IMR-90 (cell line): ENCODE results near the gene TMEM72. TPM values are rescaled to one million over a fixed set of nuclear protein-coding genes. Genes with fewer than 3 reads are reported as not detected.

Experiments
- ATAC-seq: fragments of 200-7000 bp; cut with Tn5 transposase; 2 replicates; pipeline ENCODE4 v1.9.1; 2020; ENCODE audit warnings: low read depth, mild to moderate bottlenecking, moderate library complexity
- BruUV-seq: library from RNA; stranded (reverse); fragments of 400-500 nt; replicated peaks from 2 replicates; lab custom pipeline; 2021; lab: Mats Ljungman, UMichigan
- CTCF ChIA-PET: fragments of 300-600 bp; formaldehyde crosslinking; extraction: SDS; loops from one replicate; lab custom pipeline; 2021; ENCODE audit warnings: antibody characterized with exemption; lab: Yijun Ruan, JAX
- POLR2A ChIA-PET: fragments of 300-600 bp; sonication (Branson Sonifier 250); formaldehyde crosslinking; loops from one replicate; lab custom pipeline; 2022; ENCODE audit warnings: antibody characterized with exemption; ENCODE audit not compliant: unreplicated experiment; lab: Charles Lee
- DNase-seq: peaks from one replicate; pipeline ENCODE4 v3.0.0; 2013
- H2AFZ ChIP-seq: replicated peaks from 2 replicates; pipeline ENCODE3; 2013; ENCODE audit warnings: low read length, mild to moderate bottlenecking; ENCODE audit not compliant: poor library complexity
- H2AK5ac ChIP-seq: 2 replicates; pipeline ENCODE4 v1.6.1; 2013; ENCODE audit warnings: low read depth, low read length, inconsistent platforms
- H2AK9ac ChIP-seq: replicated peaks from 2 replicates; pipeline ENCODE3; 2013; ENCODE audit warnings: mild to moderate bottlenecking, low read depth, low read length, moderate library complexity; ENCODE audit not compliant: poor library complexity
- H2BK120ac ChIP-seq: 2 replicates; pipeline ENCODE4 v1.6.1; 2013; ENCODE audit warnings: low read depth, low read length, inconsistent platforms
- H2BK15ac ChIP-seq: 3 replicates; pipeline ENCODE4 v1.6.1; 2013; ENCODE audit warnings: low read depth, low read length, inconsistent platforms
- H2BK20ac ChIP-seq: 2 replicates; pipeline ENCODE4 v1.6.1; 2013; ENCODE audit warnings: low read depth, mild to moderate bottlenecking, inconsistent platforms, low read length, moderate library complexity
- H2BK5ac ChIP-seq: 2 replicates; pipeline ENCODE4 v1.6.1; 2013; ENCODE audit warnings: mild to moderate bottlenecking, low read depth, low read length, inconsistent platforms; ENCODE audit not compliant: poor library complexity, severe bottlenecking
- H3K14ac ChIP-seq: replicated peaks from 2 replicates; pipeline ENCODE4 v1.6.1; 2013; ENCODE audit warnings: low read depth, low read length, inconsistent platforms
- H3K18ac ChIP-seq: 2 replicates; pipeline ENCODE4 v1.6.1; 2013; ENCODE audit warnings: low read depth, low read length, control low read depth
- H3K23ac ChIP-seq: 2 replicates; pipeline ENCODE4 v1.6.1; 2013; ENCODE audit warnings: low read depth, low read length, inconsistent platforms
- H3K27ac ChIP-seq: 2 replicates; pipeline ENCODE4 v1.5.1; 2013; ENCODE audit warnings: mild to moderate bottlenecking, control low read depth, low read length; ENCODE audit not compliant: insufficient read depth
- H3K27me3 ChIP-seq: 2 replicates; pipeline ENCODE4 v1.6.1; 2013; ENCODE audit warnings: low read length; ENCODE audit not compliant: control insufficient read depth, insufficient read depth
- H3K36me3 ChIP-seq: 2 replicates; pipeline ENCODE4 v1.6.1; 2013; ENCODE audit warnings: low read length, mixed read lengths; ENCODE audit not compliant: control insufficient read depth, insufficient read depth
- H3K4ac ChIP-seq: 2 replicates; pipeline ENCODE4 v1.6.1; 2013; ENCODE audit warnings: low read depth, low read length, inconsistent platforms
- H3K4me1 ChIP-seq: 2 replicates; pipeline ENCODE4 v1.6.1; 2013; ENCODE audit warnings: low read length, mixed read lengths; ENCODE audit not compliant: control insufficient read depth, insufficient read depth
- H3K4me2 ChIP-seq: 2 replicates; pipeline ENCODE4 v1.6.1; 2013; ENCODE audit warnings: low read depth, mild to moderate bottlenecking, control low read depth, low read length, moderate library complexity
- H3K4me3 ChIP-seq: 2 replicates; pipeline ENCODE4 v1.5.1; 2013; ENCODE audit warnings: low read depth, mild to moderate bottlenecking, control low read depth, low read length, moderate library complexity; ENCODE audit not compliant: insufficient read depth
- H3K56ac ChIP-seq: 2 replicates; pipeline ENCODE4 v1.6.1; 2013; ENCODE audit warnings: low read length, inconsistent platforms; ENCODE audit not compliant: insufficient read depth; ENCODE audit errors: extremely low read depth
- H3K79me1 ChIP-seq, 2 experiments: 2 replicates each; pipeline ENCODE4 v1.6.1; 2013; ENCODE audit warnings: low read length in 2 of 2, inconsistent platforms in 1 of 2, low read depth in 1 of 2
- H3K9ac ChIP-seq: 2 replicates; pipeline ENCODE4 v1.6.1; 2013; ENCODE audit warnings: low read depth, low read length, control low read depth
- H3K9me1 ChIP-seq: 2 replicates; pipeline ENCODE4 v1.6.1; 2013; ENCODE audit warnings: low read length, inconsistent platforms; ENCODE audit not compliant: insufficient read depth
- H3K9me3 ChIP-seq: 2 replicates; pipeline ENCODE4 v1.6.1; 2013; ENCODE audit warnings: low read length; ENCODE audit not compliant: control insufficient read depth, insufficient read depth
- H4K20me1 ChIP-seq: 2 replicates; pipeline ENCODE4 v1.6.1; 2013; ENCODE audit warnings: low read length, inconsistent platforms; ENCODE audit not compliant: insufficient read depth
- H4K5ac ChIP-seq: 2 replicates; pipeline ENCODE4 v1.6.1; 2013; ENCODE audit warnings: mild to moderate bottlenecking, low read depth, low read length, control low read depth
- H4K8ac ChIP-seq, 2 experiments: 2 replicates each; pipeline ENCODE4 v1.6.1; 2013; ENCODE audit warnings: low read depth in 2 of 2, low read length in 2 of 2, control low read depth in 1 of 2, inconsistent platforms in 1 of 2
- H4K91ac ChIP-seq: 2 replicates; pipeline ENCODE4 v1.6.1; 2013; ENCODE audit warnings: low read depth, low read length, inconsistent platforms; ENCODE audit not compliant: insufficient read depth
- CEBPB ChIP-seq: IDR thresholded peaks from 2 replicates; pipeline ENCODE4 v1.6.1; 2012; ENCODE audit warnings: low read depth, low read length, improper control_type of control experiment
- CHD1 ChIP-seq: IDR thresholded peaks from 2 replicates; pipeline ENCODE4 v1.6.1; 2012; ENCODE audit warnings: low read depth, low read length, improper control_type of control experiment
- FOS ChIP-seq: fragments of 150-350 bp; IDR thresholded peaks from 2 replicates; pipeline ENCODE4 v1.6.1; 2016; ENCODE audit warnings: low read depth, low read length
- MAZ ChIP-seq: IDR thresholded peaks from 2 replicates; pipeline ENCODE4 v1.6.1; 2012; ENCODE audit warnings: low read depth, mild to moderate bottlenecking, low read length, improper control_type of control experiment, moderate library complexity, borderline replicate concordance
- MXI1 ChIP-seq: IDR thresholded peaks from 2 replicates; pipeline ENCODE4 v1.6.1; 2012; ENCODE audit warnings: low read depth, mild to moderate bottlenecking, low read length, moderate library complexity, borderline replicate concordance
- NFE2L2 ChIP-seq: fragments of 150-350 bp; IDR thresholded peaks from 2 replicates; pipeline ENCODE4 v1.6.1; 2016; ENCODE audit warnings: low read depth, mild to moderate bottlenecking, low read length
- POLR2A ChIP-seq: IDR thresholded peaks from 2 replicates; pipeline ENCODE4 v1.6.1; 2012; ENCODE audit warnings: mild to moderate bottlenecking, low read depth, low read length
- RAD21 ChIP-seq: IDR thresholded peaks from 2 replicates; pipeline ENCODE4 v1.6.1; 2012; ENCODE audit warnings: low read length, improper control_type of control experiment
- RCOR1 ChIP-seq: IDR thresholded peaks from 2 replicates; pipeline ENCODE4 v1.6.1; 2012; ENCODE audit warnings: mild to moderate bottlenecking, low read length, improper control_type of control experiment; ENCODE audit not compliant: insufficient replicate concordance
- RFX5 ChIP-seq: IDR thresholded peaks from 2 replicates; pipeline ENCODE4 v1.8.0; 2012; ENCODE audit warnings: low read depth, mild to moderate bottlenecking, low read length, moderate library complexity
- SMC3 ChIP-seq: fragments of 150-350 bp; IDR thresholded peaks from 2 replicates; pipeline ENCODE4 v1.6.1; 2016; ENCODE audit warnings: low read depth, mild to moderate bottlenecking, antibody characterized with exemption, low read length, moderate library complexity
- WGBS, 2 experiments: methylation state at CpG; one replicate each; pipeline versions ENCODE4 v1.1.5 to v1.1.7; 2013; ENCODE audit warnings: missing lambda C conversion rate in 2 of 2; ENCODE audit not compliant: insufficient read length in 1 of 2; ENCODE audit errors: extremely low coverage in 2 of 2; 5-methylcytosine and 5-hydroxymethylcytosine counted together
- dilution Hi-C: fragments of 300-500 bp; cut with HindIII; formaldehyde crosslinking; loops from one replicate; pipeline ENCODE4 v1.14.3; 2018; ENCODE audit warnings: low sequenced_read_pairs; ENCODE audit not compliant: unreplicated experiment
- in situ Hi-C: fragments of 300-500 bp; cut with MboI; formaldehyde crosslinking; loops from 3 replicates; pipeline ENCODE4 v1.14.3; 2019; ENCODE audit warnings: low sequenced_read_pairs, inconsistent platforms, mixed read lengths
- intact Hi-C: fragments of 100-400 bp; cut with micrococcal nuclease; formaldehyde crosslinking; loops from 2 replicates; pipeline ENCODE4 v1.10.0; 2022
- polyA plus RNA-seq, 3 experiments: library from polyadenylated mRNA; depleted of rRNA; stranded (reverse); fragments of >200 nt; gene quantifications; 2 replicates each; pipeline ENCODE4 v1.2.3, GENCODE V29; 2012; ENCODE audit warnings: low replicate concordance in 1 of 3
- total RNA-seq: library from RNA; depleted of rRNA; stranded (reverse); fragments of >200 nt; gene quantifications from 2 replicates; pipeline ENCODE4 v1.2.3, GENCODE V29; 2012
- TF ChIP-seq, protein P1 (sequence below): fragments of 150-350 bp; IDR thresholded peaks from 2 replicates; pipeline ENCODE4 v1.6.1; 2017; ENCODE audit warnings: mild to moderate bottlenecking, antibody characterized with exemption, low read length, low read depth
- TF ChIP-seq, protein P2 (sequence below): fragments of 150-350 bp; IDR thresholded peaks from 2 replicates; pipeline ENCODE4 v1.6.1; 2016; ENCODE audit warnings: low read depth, mild to moderate bottlenecking, low read length, moderate library complexity, borderline replicate concordance
- TF ChIP-seq, protein P3 (sequence below): conservative IDR thresholded peaks from 2 replicates; pipeline ENCODE4 v1.5.1; 2012; ENCODE audit warnings: mild to moderate bottlenecking, low read depth, low read length, improper control_type of control experiment

The TMEM72 gene
- total and polyA plus RNA-seq, 2 of the 4 experiments (the other 2 are of a cell fraction), result not detected

DNA sequence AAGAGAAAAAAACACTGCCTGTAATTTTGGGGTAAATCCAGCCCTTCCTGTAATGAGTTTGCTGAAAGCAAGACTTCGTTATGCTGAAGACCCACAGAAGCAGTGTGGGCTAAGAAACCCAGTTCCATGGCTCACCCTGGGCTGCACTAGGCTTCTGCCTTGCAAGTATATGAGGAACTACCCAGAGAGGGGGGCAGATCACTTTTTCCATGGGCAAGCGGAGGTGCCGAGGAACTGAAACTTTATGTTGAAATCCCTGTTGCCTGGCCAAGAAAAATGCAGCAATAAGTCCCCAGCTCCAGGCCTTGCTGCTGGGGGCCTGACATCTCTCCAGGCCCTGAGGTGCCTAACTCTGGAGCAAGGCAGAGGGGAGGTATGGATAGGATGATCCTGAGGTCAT lies 57.0 kb downstream of the TMEM72 start:
- Histone ChIP-seq H3K9ac (no peak overlapping the region), H3K27me3 (no peaks in the 10 kb centered on the region), H3K9me3 (no peaks in the 10 kb centered on the region), H4K5ac (peak overlapping the region; percentile 46; the same call in 1 of the 2 replicates), H2BK15ac (no peak overlapping the region), H3K56ac (no peak overlapping the region), H3K18ac (peak overlapping the region; percentile 43; the same call in 1 of the 2 replicates), H3K23ac (peak overlapping the region; percentile 50; the same call in 1 of the 2 replicates), H3K14ac (peak overlapping the region; percentile 78), H2BK20ac (no peak overlapping the region), H4K8ac (0 out of 4 replicates have a peak overlapping the region, but pooled peaks of 1 of the 2 experiments have one; percentile 58), H2AK9ac (no peak overlapping the region), H4K20me1 (no peaks in the 10 kb centered on the region), H3K36me3 (peaks cover 10% of the 10 kb centered on the region; the same call in 1 of the 2 replicates), H3K4me2 (no peak overlapping the region; the same call in 1 of the 2 replicates), H3K79me1 (peaks cover 0 to 12% of the 10 kb centered on the region in 2 experiments; a peak in 1 of 4 replicates), H3K4me3 (no peak overlapping the region), H4K91ac (peak overlapping the region; percentile 34), H2AFZ (peak overlapping the region; percentile 52), H3K4ac (0 out of 2 replicates have a peak overlapping the region, but pooled peaks have one; percentile 58), H2BK120ac (peak overlapping the region; percentile 69), H3K4me1 (peaks cover 32% of the 10 kb centered on the region), H2AK5ac (peak overlapping the region; percentile 49; the same call in 1 of the 2 replicates), H3K9me1 (peaks cover 11% of the 10 kb centered on the region), H2BK5ac (no peak overlapping the region), H3K27ac (peak overlapping the region; percentile 27; the same call in 1 of the 2 replicates)
- intact Hi-C loops (no loop called here), in situ Hi-C loops (no loop called here), dilution Hi-C loops (no loop called here)
- TF ChIP-seq MAZ (no peak), RAD21 (no peak), RFX5 (no peak), SMC3 (no peak), CEBPB (no peak), CHD1 (no peak), POLR2A (no peak), FOS (no peak), NFE2L2 (no peak), RCOR1 (no peak), MXI1 (no peak)
- TF ChIP-seq, protein P1, sequence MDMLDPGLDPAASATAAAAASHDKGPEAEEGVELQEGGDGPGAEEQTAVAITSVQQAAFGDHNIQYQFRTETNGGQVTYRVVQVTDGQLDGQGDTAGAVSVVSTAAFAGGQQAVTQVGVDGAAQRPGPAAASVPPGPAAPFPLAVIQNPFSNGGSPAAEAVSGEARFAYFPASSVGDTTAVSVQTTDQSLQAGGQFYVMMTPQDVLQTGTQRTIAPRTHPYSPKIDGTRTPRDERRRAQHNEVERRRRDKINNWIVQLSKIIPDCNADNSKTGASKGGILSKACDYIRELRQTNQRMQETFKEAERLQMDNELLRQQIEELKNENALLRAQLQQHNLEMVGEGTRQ, result no peak
- TF ChIP-seq, protein P2, sequence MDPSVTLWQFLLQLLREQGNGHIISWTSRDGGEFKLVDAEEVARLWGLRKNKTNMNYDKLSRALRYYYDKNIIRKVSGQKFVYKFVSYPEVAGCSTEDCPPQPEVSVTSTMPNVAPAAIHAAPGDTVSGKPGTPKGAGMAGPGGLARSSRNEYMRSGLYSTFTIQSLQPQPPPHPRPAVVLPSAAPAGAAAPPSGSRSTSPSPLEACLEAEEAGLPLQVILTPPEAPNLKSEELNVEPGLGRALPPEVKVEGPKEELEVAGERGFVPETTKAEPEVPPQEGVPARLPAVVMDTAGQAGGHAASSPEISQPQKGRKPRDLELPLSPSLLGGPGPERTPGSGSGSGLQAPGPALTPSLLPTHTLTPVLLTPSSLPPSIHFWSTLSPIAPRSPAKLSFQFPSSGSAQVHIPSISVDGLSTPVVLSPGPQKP, result no peak
- TF ChIP-seq, protein P3, sequence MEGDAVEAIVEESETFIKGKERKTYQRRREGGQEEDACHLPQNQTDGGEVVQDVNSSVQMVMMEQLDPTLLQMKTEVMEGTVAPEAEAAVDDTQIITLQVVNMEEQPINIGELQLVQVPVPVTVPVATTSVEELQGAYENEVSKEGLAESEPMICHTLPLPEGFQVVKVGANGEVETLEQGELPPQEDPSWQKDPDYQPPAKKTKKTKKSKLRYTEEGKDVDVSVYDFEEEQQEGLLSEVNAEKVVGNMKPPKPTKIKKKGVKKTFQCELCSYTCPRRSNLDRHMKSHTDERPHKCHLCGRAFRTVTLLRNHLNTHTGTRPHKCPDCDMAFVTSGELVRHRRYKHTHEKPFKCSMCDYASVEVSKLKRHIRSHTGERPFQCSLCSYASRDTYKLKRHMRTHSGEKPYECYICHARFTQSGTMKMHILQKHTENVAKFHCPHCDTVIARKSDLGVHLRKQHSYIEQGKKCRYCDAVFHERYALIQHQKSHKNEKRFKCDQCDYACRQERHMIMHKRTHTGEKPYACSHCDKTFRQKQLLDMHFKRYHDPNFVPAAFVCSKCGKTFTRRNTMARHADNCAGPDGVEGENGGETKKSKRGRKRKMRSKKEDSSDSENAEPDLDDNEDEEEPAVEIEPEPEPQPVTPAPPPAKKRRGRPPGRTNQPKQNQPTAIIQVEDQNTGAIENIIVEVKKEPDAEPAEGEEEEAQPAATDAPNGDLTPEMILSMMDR, result no peak
- ATAC-seq, result peak; percentile 48
- no CpG with 5 or more reads among the region's 3 CpGs for WGBS, 2 experiments
- ChIA-PET CTCF (no interaction called here), POLR2A (no interaction called here)
- no TSS peak for BruUV-seq
- no peak for DNase-seq
